D341Med (cell line): ENCODE results near the gene PRPH2.
"Not testable (repeated sequence)": the region's sequence is repeated elsewhere in the genome, so short reads cannot be mapped to it uniquely, and the experiment has no call there.

Experiments
- DNase-seq: peaks from one replicate; pipeline ENCODE4 v3.0.0; 2012; ENCODE audit warnings: low spot score

PRPH2 gene

DNA sequence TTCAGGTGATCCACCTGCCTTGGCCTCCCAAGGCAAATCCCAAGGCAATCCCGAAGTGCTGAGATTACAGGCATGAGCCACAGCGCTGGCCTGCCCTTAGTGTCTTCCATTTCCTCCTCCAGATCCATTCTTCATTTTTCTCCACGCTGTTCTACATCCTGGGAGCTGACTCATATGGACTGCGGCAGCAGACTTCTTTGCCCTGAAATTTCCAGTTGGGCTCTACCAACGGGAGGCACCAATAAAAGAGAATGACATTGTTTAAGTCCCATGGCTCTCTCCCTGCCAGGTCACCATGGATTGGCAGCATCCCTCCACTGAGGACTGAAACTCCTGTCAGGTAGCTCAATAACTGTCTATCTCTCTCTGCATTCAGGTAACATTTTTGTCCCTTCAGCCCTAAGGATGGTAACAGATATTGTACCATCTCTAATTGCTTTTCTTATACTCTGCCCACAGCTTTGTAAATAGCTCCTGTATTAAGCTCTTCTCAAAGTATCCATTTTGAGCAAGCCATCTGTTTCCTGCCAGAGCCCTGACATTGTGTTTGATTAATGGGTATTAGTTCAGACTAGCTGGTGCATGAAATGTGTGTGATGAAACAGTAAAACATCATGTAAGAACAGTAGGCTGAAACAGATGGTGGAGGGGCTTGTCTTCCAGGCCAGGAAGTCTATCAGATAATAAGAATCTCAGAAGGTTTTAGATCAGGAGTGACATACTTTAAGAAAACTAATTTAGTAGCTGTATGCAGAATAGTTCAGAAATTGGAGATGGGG lies 19.9 kb upstream of the PRPH2 start:
- DNase-seq: peak; percentile 61

DNA sequence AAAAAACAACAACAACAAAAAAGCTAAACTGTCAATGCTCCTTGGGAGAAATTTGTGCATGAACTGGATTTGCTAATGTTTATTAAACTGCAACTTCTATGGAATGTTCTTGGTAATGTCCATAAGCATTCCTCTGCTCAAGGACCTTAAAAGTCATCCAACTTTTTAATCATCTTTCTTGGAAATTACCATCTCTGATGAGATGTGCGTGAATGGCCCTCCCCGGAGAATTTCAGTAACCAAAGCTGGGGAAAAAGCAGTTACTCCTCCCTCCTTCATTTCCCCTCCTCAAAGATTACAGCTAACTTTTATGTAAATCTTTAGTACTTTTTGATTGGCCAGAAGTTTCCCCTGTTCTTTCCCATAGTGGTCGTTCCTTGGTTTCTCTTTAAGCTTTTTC lies 18.3 kb upstream of the PRPH2 start:
- no peak for DNase-seq

DNA sequence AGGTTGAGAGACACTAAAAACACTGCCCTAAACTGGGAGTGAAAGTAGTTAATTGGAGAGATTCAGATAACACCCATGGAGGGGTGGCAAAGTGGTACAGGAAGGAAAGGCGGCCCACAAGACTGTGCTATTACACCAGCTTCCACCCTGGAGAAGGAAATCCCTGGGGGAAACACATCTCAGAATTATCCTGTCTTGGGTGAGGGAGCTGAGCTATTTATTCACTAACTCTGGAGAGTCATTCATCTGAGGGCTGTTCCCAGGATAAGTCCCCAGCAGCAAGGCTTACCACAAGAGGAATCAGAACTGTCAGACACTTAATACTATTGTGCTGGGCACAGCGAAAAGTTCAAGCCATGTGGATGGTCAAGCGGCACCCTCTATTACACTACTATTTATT lies 13.6 kb upstream of the PRPH2 start:
- peak; percentile 72 for DNase-seq

DNA sequence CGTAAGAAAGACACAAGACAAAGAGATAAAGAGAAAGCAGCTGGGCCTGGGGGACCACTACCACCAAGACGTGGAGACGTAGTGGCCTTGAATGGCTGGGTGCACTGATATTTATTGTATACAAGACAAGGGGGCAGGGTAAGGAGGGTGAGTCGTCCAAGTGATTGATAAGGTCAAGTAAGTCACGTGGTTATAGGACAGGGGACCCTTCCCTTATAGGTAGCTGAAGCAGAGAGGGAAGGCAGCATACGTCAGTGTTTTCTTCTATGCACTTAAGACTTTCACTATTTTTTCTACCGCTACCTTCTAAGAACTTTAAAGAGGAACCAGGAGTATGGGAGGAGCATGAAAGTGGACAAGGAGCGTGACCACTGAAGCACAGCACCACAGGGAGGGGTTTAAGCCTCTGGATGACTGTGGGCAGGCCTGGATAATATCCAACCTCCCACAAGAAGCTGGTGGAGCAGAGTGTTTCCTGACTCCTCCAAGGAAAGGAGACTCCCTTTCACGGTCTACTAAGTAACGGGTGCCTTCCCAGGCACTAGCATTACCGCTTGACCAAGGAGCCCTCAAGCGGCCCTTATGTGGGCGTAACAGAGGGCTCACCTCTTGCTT lies 11.6 kb upstream of the PRPH2 start:
- DNase-seq: not testable (repeated sequence)

DNA sequence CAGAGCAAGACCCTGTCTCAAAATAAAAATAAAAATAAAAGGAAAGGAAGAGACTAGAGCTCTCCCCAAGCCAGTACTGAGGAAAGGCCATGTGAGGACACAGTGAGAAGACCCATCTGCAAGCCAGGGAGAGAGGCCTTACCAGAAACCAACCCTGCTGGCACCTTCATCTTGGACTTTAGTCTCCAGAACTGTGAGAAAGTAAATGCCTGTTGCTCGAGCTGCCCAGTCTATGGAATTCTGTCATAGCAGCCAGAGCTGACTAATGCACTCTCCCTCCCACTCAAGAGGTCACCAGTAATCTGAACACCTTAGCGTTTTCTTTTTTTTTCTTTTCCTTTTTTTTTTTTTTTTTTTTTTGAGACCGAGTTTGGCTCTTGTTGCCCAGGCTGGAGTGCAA lies 7.3 kb upstream of the PRPH2 start:
- DNase-seq: no peak

DNA sequence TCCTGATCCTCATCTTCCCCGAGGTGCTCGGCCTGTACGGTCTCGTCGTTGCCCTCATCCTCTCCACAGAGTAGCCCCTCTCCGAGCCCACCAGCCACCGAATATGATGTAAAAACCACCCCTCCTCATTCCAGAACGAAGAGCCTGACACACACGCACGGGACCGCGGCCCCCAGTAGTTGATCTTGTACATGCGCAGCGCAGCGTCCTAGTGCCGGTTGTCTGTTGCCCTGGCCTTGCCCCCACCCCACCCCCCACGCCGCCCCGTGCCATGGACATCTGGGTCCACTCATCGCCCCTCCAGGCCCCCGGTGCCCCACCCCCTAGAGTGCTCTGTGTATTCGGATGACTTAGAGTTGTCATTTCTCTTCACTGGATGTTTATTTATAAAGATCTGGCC lies 5.2 kb upstream of the PRPH2 start:
- no peak for DNase-seq

DNA sequence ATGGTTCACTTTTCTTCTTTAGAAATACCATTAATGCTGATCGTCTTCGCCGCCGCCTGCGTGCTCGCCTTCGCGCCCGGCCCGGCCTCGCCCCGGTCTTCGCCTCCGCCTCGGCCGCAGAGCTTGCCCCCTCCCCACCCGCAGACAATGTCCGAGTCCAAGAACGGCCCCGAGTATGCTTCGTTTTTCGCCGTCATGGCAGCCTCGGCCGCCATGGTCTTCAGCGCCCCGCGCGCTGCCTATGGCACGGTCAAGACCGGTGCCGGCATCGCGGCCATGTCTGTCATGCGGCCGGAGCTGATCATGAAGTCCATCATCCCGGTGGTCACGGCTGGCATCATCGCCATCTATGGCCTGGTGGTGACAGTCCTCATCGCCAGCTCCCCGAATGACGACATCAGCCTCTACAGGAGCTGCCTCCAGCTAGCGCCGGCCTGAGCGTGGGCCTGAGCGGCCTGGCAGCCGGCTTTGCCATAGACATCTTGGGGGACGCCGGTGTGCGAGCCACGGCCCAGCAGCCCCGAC lies 4.8 kb upstream of the PRPH2 start:
- peak; percentile 21 for DNase-seq

DNA sequence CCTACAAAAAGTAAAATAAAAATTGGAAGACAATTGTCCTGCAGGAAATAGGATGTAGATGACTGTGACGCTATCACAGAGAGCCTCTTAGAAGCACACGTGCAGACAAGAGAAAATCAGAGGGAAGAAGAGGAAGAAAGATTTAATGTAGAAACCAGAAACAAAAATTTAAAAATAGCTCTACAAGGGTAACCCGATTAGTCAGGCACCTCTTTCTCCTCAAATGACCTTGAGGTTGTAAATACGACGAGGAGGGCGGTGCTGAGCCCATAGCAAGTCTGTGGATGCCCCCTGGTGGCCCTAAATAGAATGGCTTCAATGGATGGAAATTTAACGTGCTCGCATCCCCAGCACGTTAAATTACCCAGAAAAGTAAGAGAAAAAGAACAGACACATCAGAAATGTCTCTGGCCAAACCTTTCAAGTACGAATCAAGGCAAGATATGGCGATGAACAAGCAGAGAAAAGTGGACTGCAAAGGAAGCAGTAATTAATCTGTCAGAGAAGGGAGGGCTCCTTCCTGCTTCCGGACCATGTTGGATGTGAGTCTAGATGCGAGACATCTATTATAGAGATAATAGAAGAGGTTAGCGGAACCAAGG lies 4.2 kb upstream of the PRPH2 start:
- peak; percentile 81 for DNase-seq

DNA sequence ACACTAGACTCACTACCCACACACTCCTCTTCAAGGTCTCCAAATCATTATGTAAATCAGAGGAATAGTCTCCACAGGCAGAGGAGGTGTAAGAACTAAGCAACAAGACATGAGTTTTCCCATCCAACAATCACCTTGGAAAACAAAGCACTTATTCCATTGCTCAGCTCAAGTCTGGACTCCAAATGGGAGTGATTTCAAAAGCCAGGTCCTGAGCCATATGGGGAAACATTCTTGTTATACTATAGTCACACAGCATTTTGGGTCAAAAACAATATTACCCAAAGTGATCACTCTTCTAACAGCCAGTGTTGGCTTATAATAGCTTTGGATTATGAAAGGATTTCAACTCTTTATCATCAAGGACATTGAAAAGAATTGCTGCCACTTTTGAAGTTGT lies 3.6 kb upstream of the PRPH2 start:
- peak; percentile 11 for DNase-seq

DNA sequence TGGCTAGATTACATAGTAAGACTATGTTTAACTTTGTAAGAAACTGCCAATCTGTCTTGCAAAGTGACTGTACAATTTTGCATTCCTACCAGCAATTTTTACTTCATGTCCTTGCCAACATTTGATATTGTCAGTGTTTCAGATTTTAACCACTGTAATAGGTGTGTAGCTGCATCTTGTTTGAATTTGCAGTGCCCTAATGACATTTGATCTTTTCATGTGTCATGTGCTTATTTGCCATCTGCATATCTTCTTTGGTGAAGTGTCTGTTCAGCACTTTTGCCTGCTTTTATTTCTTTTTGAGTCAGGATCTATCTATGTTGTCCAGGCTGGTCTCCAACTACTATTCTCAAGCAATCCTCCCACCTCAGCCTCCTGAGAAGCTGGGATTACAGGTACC lies 2.4 kb upstream of the PRPH2 start:
- no peak for DNase-seq

DNA sequence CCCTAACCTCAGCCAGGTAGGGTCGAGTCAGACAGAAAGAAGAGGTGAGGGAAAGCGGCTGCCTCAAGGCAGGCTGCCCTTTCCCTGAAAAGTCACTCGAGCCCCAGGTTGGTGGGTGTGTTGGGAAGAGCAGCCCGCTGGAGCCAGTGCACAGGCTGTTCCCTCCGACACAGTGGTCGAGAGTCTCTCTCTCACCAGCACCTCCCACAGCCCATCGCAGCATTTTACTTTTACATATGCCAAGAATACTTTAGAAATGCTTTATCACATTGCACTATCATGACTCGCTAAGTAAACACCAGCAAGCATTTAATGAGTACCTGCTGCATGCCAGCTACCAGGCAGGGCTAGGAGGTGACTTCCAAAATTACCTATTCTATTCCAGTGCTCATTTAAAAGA lies 1.7 kb downstream of the PRPH2 start:
- DNase-seq: no peak

DNA sequence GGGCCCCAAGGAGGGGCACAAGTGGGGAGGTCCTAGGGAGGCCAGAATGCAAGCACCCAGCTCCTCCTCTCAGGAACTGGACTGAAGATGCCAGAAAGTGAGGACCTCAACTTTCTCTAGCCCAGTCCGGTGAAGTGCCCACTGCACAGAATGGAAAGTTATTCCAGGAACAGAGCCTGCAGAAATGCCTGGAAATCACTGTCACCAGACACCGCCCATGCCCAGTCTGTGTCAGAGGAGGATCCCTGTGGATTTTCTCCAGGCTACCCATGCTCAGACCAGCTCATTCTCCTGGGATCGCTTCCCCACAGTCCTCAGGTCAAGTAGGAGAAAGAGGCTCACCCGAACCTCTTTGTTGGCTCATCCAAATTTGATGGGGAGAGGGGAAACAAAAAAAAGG lies 6.5 kb downstream of the PRPH2 start:
- DNase-seq: no peak

DNA sequence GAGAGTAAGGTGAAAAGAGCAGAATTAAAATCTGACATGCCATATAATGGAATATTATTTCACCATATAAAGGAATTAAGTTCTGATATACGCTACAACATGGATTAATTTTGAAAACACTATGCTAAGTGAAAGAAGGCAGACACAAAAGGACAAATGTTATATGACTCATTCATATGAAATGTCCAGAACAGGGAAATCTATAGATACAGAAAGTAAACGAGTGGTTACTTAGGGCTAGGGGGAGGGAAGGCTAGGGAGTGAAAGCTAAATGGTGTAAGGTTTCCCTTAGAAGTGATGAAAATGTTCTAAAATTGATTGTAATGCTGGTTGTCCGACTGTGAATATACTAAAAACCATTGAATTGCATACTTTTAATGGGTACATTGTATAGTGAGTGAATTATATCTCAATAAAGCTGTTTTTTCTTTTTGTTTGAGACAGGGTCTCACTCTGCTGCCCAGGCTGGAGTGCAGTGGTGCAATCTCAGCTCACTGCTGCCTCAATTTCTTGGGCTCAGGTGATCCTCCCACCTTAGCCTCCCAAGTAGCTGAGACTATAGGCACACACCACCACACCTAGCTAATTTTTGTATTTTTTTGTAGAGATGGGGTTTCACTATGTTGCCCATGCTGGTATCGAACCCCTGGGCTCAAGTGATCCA lies 8.2 kb downstream of the PRPH2 start:
- no peak for DNase-seq

DNA sequence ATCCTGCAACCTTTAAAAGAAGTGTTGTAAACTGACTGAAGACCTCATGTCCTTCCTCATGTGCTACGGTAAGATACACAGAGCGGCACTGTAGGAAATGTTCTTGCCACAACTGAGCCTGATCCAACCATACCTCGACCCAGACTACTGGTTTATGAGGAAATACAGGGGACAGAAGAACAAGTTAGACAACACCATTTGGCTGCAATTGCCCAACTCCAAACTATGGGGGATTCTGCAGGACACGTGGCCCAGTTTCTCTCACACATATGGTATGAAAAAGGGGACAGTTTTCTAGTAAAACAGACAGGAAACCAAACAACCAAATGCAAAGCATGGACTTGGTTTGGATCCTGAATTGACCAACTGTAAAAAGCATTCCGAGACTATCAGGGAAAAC lies 10.5 kb downstream of the PRPH2 start:
- no peak for DNase-seq

DNA sequence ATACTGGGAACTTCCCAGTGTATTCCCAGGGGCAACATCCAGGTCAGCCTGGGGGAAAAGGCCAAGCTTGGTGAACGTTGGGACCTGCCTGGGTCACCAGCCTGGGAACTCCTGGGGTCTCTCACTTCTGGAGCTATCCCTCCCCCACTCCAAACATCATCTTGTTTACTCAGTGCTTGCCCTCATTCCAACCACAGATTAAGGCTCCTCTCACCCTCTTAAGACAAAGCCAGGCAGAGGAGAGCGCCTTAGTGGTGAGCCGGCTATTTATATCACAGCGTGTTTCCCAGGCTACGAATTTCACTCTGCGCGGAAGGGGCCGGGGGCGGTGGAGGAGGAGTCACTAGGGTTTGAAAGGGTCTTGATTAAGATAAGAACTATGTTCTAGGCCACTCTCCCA lies 12.1 kb downstream of the PRPH2 start:
- DNase-seq: peak; percentile 85

DNA sequence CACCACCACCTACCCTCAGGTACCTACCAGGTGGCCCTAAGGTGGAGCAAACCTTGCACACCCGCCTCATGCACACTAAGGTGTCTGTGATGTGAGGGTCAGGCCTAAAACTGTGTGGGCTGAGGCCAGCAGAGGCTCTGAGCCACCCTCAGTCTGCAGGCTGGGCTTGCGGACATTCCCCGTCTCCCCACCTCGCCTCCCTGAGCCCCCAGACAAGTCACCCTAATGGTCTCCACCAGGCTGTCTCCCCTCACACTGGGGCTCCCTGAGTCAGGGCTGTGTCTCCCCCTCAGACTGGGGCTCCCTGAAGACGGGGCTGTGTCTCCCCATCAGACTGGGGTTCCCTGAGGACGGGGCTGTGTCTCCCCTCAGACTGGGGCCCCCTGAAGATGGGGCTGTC lies 12.5 kb downstream of the PRPH2 start:
- no peak for DNase-seq

DNA sequence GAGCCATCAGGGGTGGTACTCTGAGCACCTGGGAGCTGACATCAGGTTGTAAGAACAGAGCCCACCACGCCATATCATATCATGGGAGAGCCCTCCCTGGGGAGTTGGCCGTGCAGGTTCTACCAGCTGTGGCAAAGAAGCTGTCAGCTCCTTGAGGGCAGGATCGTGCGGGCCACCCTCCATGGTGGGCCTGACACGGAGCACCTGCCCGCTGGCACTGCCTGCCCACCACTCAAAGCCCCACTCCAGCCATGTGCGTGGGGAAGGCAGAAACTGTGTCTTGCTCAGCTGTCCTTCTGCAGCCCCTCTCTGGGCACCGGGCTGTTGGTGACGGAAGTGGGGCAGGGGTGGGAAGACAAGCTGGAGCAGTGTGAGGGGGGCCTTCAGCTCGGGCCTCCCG lies 14.3 kb downstream of the PRPH2 start:
- no peak for DNase-seq

DNA sequence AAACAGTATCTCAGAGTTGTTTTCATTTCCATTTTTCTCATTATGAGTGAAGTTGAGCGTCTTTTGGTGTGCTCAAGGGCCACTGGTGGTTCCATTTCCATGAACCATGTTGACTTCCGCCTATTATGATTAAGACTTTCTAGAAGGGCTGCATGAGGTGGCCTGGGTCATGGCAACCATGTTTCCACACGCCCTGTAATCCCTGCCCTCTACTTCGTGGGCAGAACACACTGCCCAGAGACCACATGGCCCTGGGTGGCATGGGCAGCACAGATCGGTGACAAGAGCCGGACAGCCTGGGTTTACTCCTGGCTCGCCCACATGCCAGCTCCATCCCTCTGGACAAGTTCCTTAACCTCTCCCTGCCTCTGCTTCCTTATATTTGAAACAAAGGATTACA lies 14.8 kb downstream of the PRPH2 start:
- DNase-seq: no peak

DNA sequence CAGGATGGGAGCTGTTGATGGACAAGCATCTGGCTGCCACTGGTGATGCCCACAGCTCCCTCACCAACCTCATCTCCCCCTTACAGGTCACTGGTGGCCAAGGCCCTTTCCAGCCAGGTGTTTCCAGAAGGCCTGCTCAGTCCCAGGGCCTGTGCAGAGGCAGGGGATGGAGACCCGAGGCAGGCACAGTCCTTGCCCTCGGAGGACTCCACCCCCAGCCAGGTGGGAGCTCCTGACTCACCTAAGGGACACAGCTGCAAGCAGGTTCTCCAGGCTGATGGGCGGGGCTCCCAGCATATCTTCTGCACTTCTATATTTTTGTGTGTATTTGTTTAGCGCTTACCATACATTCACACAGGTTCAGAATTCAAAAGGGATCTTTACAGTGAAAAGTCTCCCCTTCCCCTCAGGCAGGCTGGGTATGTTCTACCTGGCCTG lies 17.4 kb downstream of the PRPH2 start:
- DNase-seq: no peak

DNA sequence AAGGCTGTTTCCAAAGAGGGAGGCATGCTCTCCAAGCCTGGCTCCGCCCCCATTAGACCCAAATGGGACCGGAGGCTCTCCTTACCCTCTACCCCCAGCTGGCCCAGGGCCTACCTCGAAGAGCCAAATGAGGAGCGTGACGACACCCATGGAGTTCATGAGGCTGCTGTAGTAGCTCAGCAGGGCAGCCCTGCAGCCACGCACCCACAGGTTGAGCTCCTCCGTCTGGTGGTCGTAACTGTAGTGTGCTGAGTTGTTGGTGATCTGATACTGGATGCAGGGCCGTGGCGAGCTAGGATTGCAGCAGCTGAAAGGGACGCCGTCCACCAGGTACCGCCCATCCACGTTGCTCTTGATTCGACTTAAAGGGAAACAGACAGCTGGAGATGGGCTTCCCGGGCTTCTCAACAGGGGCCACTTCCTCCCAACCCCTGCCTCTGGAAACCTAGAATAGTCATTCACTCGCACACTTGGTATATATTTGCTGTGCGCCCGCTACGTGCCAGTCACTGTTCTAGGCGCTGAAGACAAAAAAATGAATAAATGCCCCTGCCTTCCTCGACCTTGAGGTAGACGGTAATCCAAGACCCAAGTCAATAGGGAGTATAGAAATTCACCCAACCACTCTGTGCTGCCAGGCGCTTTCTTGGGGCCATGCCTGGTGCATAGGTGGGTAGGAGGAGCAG lies 18.0 kb downstream of the PRPH2 start:
- DNase-seq: no peak

DNA sequence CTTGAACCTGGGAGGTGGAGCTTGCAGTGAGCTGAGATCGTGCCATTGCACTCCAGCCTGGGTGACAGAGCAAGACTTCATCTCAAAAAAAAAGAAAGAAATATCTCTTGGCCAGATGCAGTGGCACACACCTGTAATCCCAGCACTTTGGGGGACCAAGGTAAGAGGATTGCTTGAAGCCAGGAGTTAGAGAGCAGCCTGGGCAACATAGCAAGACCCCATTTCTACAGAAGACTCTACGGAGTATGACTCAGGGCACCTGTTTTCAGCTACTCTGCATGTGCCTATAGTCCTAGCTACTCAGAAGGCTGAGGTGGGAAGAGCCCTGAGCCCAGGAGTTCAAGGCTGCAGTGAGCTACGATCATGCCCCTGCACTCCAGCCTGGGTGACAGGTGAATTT lies 19.6 kb downstream of the PRPH2 start:
- not testable (repeated sequence) for DNase-seq

DNA sequence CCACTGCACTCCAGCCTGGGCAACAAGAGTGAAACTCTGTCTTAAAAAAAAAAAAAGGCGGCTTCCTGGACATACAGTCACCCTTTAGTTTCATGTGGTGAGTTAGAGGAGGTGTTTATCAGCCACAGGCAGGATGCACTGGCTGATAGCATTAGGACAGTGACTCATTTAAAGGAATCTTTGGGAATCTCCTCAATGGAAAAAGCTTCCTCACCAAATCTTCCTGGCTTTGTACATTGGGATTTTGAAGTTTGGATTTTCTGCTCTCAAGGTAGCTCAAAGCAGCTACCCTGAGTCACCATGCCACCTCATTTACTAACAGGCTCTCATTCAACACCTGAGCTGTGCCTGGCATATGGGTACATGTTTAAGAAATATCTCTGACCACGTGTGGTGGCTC lies 20.2 kb downstream of the PRPH2 start:
- DNase-seq: no peak
